ENCODE data around the gene TUSC2.

GRCh38 chr3:50325497-50326181 is 2.4 kb downstream of the TUSC2 start:
- TF ChIP-seq EZH2phosphoT487 (IDR thresholded peaks at IDR 0.05; ENCODE audit: borderline replicate concordance) (no peak), POLR2A (IDR thresholded peaks at IDR 0.05; ENCODE audit: borderline replicate concordance, extremely low read depth, insufficient read depth, insufficient read length) (no peak), ELF1 (IDR thresholded peaks at IDR 0.05; ENCODE audit: borderline replicate concordance, low read depth) (no peak), POLR2AphosphoS5 (IDR thresholded peaks at IDR 0.05; ENCODE audit: low read depth, low read length) (no peak), EZH2 (IDR thresholded peaks at IDR 0.05) (no peak), EGR1 (IDR thresholded peaks at IDR 0.05; ENCODE audit: low read depth) (no peak), YY1 (IDR thresholded peaks at IDR 0.05; ENCODE audit: extremely low read depth, insufficient replicate concordance, low read depth, low read length) (no peak), SIN3A (IDR thresholded peaks at IDR 0.05; ENCODE audit: low read depth) (no peak), JUND (IDR thresholded peaks at IDR 0.05) (no peak)
- TF ChIP-seq, protein P1, sequence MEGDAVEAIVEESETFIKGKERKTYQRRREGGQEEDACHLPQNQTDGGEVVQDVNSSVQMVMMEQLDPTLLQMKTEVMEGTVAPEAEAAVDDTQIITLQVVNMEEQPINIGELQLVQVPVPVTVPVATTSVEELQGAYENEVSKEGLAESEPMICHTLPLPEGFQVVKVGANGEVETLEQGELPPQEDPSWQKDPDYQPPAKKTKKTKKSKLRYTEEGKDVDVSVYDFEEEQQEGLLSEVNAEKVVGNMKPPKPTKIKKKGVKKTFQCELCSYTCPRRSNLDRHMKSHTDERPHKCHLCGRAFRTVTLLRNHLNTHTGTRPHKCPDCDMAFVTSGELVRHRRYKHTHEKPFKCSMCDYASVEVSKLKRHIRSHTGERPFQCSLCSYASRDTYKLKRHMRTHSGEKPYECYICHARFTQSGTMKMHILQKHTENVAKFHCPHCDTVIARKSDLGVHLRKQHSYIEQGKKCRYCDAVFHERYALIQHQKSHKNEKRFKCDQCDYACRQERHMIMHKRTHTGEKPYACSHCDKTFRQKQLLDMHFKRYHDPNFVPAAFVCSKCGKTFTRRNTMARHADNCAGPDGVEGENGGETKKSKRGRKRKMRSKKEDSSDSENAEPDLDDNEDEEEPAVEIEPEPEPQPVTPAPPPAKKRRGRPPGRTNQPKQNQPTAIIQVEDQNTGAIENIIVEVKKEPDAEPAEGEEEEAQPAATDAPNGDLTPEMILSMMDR (IDR thresholded peaks at IDR 0.05 in 2 of 3, conservative IDR thresholded peaks at IDR 0.05 in 1 of 3; ENCODE audit: borderline replicate concordance in 1 of 3, insufficient read depth in 1 of 3, low read depth in 2 of 3, low read length in 2 of 3) = no peak
- TF ChIP-seq, protein P2, sequence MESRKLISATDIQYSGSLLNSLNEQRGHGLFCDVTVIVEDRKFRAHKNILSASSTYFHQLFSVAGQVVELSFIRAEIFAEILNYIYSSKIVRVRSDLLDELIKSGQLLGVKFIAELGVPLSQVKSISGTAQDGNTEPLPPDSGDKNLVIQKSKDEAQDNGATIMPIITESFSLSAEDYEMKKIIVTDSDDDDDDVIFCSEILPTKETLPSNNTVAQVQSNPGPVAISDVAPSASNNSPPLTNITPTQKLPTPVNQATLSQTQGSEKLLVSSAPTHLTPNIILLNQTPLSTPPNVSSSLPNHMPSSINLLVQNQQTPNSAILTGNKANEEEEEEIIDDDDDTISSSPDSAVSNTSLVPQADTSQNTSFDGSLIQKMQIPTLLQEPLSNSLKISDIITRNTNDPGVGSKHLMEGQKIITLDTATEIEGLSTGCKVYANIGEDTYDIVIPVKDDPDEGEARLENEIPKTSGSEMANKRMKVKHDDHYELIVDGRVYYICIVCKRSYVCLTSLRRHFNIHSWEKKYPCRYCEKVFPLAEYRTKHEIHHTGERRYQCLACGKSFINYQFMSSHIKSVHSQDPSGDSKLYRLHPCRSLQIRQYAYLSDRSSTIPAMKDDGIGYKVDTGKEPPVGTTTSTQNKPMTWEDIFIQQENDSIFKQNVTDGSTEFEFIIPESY (IDR thresholded peaks at IDR 0.05; ENCODE audit: extremely low read depth, insufficient replicate concordance, low read length) = no peak
- TF ChIP-seq, protein P3, sequence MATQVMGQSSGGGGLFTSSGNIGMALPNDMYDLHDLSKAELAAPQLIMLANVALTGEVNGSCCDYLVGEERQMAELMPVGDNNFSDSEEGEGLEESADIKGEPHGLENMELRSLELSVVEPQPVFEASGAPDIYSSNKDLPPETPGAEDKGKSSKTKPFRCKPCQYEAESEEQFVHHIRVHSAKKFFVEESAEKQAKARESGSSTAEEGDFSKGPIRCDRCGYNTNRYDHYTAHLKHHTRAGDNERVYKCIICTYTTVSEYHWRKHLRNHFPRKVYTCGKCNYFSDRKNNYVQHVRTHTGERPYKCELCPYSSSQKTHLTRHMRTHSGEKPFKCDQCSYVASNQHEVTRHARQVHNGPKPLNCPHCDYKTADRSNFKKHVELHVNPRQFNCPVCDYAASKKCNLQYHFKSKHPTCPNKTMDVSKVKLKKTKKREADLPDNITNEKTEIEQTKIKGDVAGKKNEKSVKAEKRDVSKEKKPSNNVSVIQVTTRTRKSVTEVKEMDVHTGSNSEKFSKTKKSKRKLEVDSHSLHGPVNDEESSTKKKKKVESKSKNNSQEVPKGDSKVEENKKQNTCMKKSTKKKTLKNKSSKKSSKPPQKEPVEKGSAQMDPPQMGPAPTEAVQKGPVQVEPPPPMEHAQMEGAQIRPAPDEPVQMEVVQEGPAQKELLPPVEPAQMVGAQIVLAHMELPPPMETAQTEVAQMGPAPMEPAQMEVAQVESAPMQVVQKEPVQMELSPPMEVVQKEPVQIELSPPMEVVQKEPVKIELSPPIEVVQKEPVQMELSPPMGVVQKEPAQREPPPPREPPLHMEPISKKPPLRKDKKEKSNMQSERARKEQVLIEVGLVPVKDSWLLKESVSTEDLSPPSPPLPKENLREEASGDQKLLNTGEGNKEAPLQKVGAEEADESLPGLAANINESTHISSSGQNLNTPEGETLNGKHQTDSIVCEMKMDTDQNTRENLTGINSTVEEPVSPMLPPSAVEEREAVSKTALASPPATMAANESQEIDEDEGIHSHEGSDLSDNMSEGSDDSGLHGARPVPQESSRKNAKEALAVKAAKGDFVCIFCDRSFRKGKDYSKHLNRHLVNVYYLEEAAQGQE (IDR thresholded peaks at IDR 0.05; ENCODE audit: low read depth) = no peak
